ENCODE results near the gene GPR119.

DNA sequence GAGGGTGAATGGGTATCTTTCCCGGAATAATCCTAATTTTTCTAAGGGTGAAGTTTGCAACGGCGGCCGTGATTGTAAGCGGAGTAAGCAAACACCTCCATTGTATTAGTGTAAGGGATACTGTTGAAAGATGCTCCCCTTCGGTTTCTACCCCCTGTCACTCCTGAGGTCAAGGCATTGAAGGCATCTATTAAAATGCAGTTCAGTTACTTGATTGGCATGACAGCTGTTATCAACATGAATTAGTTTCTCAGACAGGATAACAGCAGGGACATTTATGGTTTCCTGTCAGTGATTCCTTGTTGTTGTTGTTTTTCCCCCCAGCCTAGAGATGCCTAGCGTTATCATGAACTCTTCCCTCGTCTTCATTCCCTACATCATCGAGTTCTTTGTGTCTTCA lies 45.2 kb downstream of the GPR119 start:
- TF ChIP-seq EZH2 (IDR thresholded peaks at IDR 0.05; ENCODE audit: insufficient read depth, poor library complexity, severe bottlenecking) (no peak), EZH2phosphoT487 (IDR thresholded peaks at IDR 0.05; ENCODE audit: insufficient read depth, low read depth) (no peak)

All from GM23248 (cell line).